NCI-H1092 treated with DMSO at 0.1 percent for 48 hours (cell line): Measurements from ENCODE around the gene FIP1L1.

Experiments
- DNase-seq: peaks from one replicate; lab custom pipeline; 2025; lab: John Stamatoyannopoulos, UW

FIP1L1 gene

GRCh38 chr4:53501561-53501960 is 124.1 kb downstream of the FIP1L1 start:
- no peak for DNase-seq

- no peak for DNase-seq
Measured at GRCh38 chr4:53502094-53502493, 124.7 kb downstream of the FIP1L1 start.

GRCh38 chr4:53505947-53506346 is 128.5 kb downstream of the FIP1L1 start:
- DNase-seq, result no peak

- DNase-seq, result no peak
Measured at GRCh38 chr4:53507058-53507457, 129.6 kb downstream of the FIP1L1 start.

- DNase-seq, result no peak
Measured at GRCh38 chr4:53507671-53508286, 130.3 kb downstream of the FIP1L1 start.

- DNase-seq, result no peak
Measured at GRCh38 chr4:53508446-53508845, 131.0 kb downstream of the FIP1L1 start.

- DNase-seq, result no peak
Measured at GRCh38 chr4:53510321-53510720, 132.9 kb downstream of the FIP1L1 start.
